GM21390 (cell line): ENCODE measurements around the gene OMP.

Experiments
- ATAC-seq: cut with Tn5 transposase; IDR thresholded peaks from one replicate; pipeline ENCODE4 v1.9.1; 2021; ENCODE audit not compliant: unreplicated experiment

The OMP gene

GRCh38 chr11:77101043-77101537 lies 1.6 kb upstream of the OMP start:
- ATAC-seq: no peak

GRCh38 chr11:77103319-77103718 lies 679 bp downstream of the OMP start:
- ATAC-seq: no peak

- no peak for ATAC-seq
These were observed 2.1 kb downstream of the OMP start for GRCh38 chr11:77104727-77105126.

GRCh38 chr11:77106321-77106720 lies 3.7 kb downstream of the OMP start:
- no peak for ATAC-seq

GRCh38 chr11:77106759-77107158 lies 4.1 kb downstream of the OMP start:
- no peak for ATAC-seq

GRCh38 chr11:77107950-77108349 lies 5.3 kb downstream of the OMP start:
- ATAC-seq: no peak

GRCh38 chr11:77108436-77108835 lies 5.8 kb downstream of the OMP start:
- ATAC-seq: no peak

- no peak for ATAC-seq
These were observed 6.8 kb downstream of the OMP start for GRCh38 chr11:77109236-77110019.

GRCh38 chr11:77110836-77111235 lies 8.2 kb downstream of the OMP start:
- ATAC-seq: no peak

GRCh38 chr11:77111277-77111676 lies 8.6 kb downstream of the OMP start:
- ATAC-seq: no peak

- ATAC-seq: no peak
These were observed 9.3 kb downstream of the OMP start for GRCh38 chr11:77111946-77112345.

GRCh38 chr11:77112641-77113381 lies 10.2 kb downstream of the OMP start:
- ATAC-seq: no peak

- ATAC-seq: no peak
These were observed 10.9 kb downstream of the OMP start for GRCh38 chr11:77113382-77114088.

- no peak for ATAC-seq
These were observed 11.4 kb downstream of the OMP start for GRCh38 chr11:77114089-77114463.

GRCh38 chr11:77115181-77115611 lies 12.6 kb downstream of the OMP start:
- no peak for ATAC-seq

GRCh38 chr11:77115956-77116355 lies 13.3 kb downstream of the OMP start:
- ATAC-seq: no peak

- ATAC-seq: no peak
These were observed 14.9 kb downstream of the OMP start for GRCh38 chr11:77117492-77117891.

- no peak for ATAC-seq
These were observed 15.4 kb downstream of the OMP start for GRCh38 chr11:77118086-77118485.

- no peak for ATAC-seq
These were observed 16.3 kb downstream of the OMP start for GRCh38 chr11:77118971-77119370.

GRCh38 chr11:77119531-77119936 lies 16.9 kb downstream of the OMP start:
- ATAC-seq: no peak

- no peak for ATAC-seq
These were observed 17.9 kb downstream of the OMP start for GRCh38 chr11:77120571-77120970.
